OCI-LY7 (cell line): ENCODE data around the gene NTHL1. TPM values are rescaled to one million over a fixed set of nuclear protein-coding genes. Genes with fewer than 3 reads are reported as not detected.

Source experiments
- BruUV-seq: library from RNA; stranded (reverse); fragments of 400-500 nt; replicated peaks from 2 replicates; lab custom pipeline; 2021; lab: Mats Ljungman, UMichigan
- CTCF ChIA-PET: fragments of 300-600 bp; sonication (Branson Sonifier 250); formaldehyde crosslinking; loops from one replicate; lab custom pipeline; 2022; ENCODE audit warnings: antibody characterized with exemption; ENCODE audit not compliant: unreplicated experiment; lab: Charles Lee
- POLR2A ChIA-PET: fragments of 300-600 bp; sonication (Branson Sonifier 250); formaldehyde crosslinking; loops from one replicate; lab custom pipeline; 2022; ENCODE audit warnings: antibody characterized with exemption; lab: Charles Lee
- DNase-seq: peaks from one replicate; pipeline ENCODE4 v3.0.0-alpha.2; 2015; ENCODE audit warnings: low spot score
- H2AFZ ChIP-seq: fragments of 200-600 bp; sonication (generic), shearing (Covaris generic); 2 replicates; pipeline ENCODE4 v1.6.1; 2014; ENCODE audit warnings: mild to moderate bottlenecking, antibody characterized with exemption, low read length, moderate library complexity
- H3K27ac ChIP-seq: fragments of 200-600 bp; sonication (generic); 2 replicates; pipeline ENCODE4 v1.5.1; 2014; ENCODE audit warnings: mixed run types, low read depth, mild to moderate bottlenecking, moderate library complexity, low read length, inconsistent platforms; ENCODE audit not compliant: poor library complexity, severe bottlenecking
- H3K36me3 ChIP-seq: fragments of 200-600 bp; sonication (generic); 2 replicates; pipeline ENCODE4 v1.6.1; 2014; ENCODE audit warnings: mild to moderate bottlenecking, antibody characterized with exemption, low read length, moderate library complexity, mixed read lengths; ENCODE audit not compliant: insufficient read depth
- H3K4me1 ChIP-seq: fragments of 200-600 bp; sonication (generic); 2 replicates; pipeline ENCODE4 v1.5.1; 2014; ENCODE audit warnings: mild to moderate bottlenecking, low read length; ENCODE audit not compliant: insufficient read depth, poor library complexity, severe bottlenecking
- H3K4me2 ChIP-seq: fragments of 200-600 bp; sonication (generic); 2 replicates; pipeline ENCODE4 v1.6.1; 2014; ENCODE audit warnings: mild to moderate bottlenecking, low read length
- H3K4me3 ChIP-seq: fragments of 200-600 bp; sonication (generic); 2 replicates; pipeline ENCODE4 v1.5.1; 2014; ENCODE audit warnings: mild to moderate bottlenecking, low read depth, low read length; ENCODE audit not compliant: poor library complexity, severe bottlenecking
- H3K79me2 ChIP-seq: fragments of 200-600 bp; sonication (generic); 2 replicates; pipeline ENCODE4 v1.6.1; 2016; ENCODE audit warnings: low read depth, mild to moderate bottlenecking, low read length, moderate library complexity, mixed read lengths; ENCODE audit not compliant: insufficient read depth
- H3K9me2 ChIP-seq: fragments of 200-600 bp; sonication (generic); 2 replicates; pipeline ENCODE4 v1.6.1; 2016; ENCODE audit warnings: mild to moderate bottlenecking, low read length, mixed read lengths; ENCODE audit not compliant: insufficient read depth
- H3K9me3 ChIP-seq: fragments of 200-600 bp; sonication (generic); 2 replicates; pipeline ENCODE4 v1.6.1; 2014; ENCODE audit warnings: mild to moderate bottlenecking, mixed run types, low read length, mixed read lengths
- H4K20me1 ChIP-seq: fragments of 200-600 bp; sonication (generic); 2 replicates; pipeline ENCODE4 v1.6.1; 2014; ENCODE audit warnings: mild to moderate bottlenecking, antibody characterized with exemption, low read length, moderate library complexity, mixed read lengths; ENCODE audit not compliant: insufficient read depth
- EZH2phosphoT487 ChIP-seq: fragments of 200-600 bp; sonication (generic); IDR thresholded peaks from 2 replicates; pipeline ENCODE4 v1.6.1; 2018; ENCODE audit warnings: low read depth, borderline replicate concordance, mild to moderate bottlenecking, mixed run types, antibody characterized with exemption, low read length, moderate library complexity, mixed read lengths
- intact Hi-C: fragments of 100-400 bp; cut with micrococcal nuclease; formaldehyde crosslinking; loops from one replicate; pipeline ENCODE4 v1.10.0; 2022; ENCODE audit not compliant: unreplicated experiment
- total RNA-seq, 2 experiments: library from RNA; depleted of rRNA in 1 of 2; stranded (reverse); fragments of >200 nt in 1 of 2; shearing (Covaris generic) in 1 of 2; gene quantifications; 2 replicates each; pipeline ENCODE4 v1.2.3, GENCODE V29; 2014 to 2022
- TF ChIP-seq, protein P1 (sequence below): fragments of 200-600 bp; sonication (generic); conservative IDR thresholded peaks from 2 replicates; pipeline ENCODE4 v1.5.1; 2014; ENCODE audit warnings: mild to moderate bottlenecking, antibody characterized with exemption, low read length, moderate library complexity, mixed read lengths

NTHL1 gene
- total RNA-seq, 2 experiments from 2014 or later: 51.5 to 56.2 TPM

GRCh38 chr16:2078096-2078495 lies 30.5 kb upstream of the NTHL1 start:
- H3K4me1 ChIP-seq: no peaks in the 10 kb centered on the region
- H4K20me1 ChIP-seq: no peaks in the 10 kb centered on the region
- H3K36me3 ChIP-seq: peaks cover 9% of the 10 kb centered on the region; the same call in 1 of the 2 replicates
- TF ChIP-seq, protein P1, sequence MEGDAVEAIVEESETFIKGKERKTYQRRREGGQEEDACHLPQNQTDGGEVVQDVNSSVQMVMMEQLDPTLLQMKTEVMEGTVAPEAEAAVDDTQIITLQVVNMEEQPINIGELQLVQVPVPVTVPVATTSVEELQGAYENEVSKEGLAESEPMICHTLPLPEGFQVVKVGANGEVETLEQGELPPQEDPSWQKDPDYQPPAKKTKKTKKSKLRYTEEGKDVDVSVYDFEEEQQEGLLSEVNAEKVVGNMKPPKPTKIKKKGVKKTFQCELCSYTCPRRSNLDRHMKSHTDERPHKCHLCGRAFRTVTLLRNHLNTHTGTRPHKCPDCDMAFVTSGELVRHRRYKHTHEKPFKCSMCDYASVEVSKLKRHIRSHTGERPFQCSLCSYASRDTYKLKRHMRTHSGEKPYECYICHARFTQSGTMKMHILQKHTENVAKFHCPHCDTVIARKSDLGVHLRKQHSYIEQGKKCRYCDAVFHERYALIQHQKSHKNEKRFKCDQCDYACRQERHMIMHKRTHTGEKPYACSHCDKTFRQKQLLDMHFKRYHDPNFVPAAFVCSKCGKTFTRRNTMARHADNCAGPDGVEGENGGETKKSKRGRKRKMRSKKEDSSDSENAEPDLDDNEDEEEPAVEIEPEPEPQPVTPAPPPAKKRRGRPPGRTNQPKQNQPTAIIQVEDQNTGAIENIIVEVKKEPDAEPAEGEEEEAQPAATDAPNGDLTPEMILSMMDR: no peak
- TF ChIP-seq EZH2phosphoT487: no peak
- no peaks in the 10 kb centered on the region for H3K9me3 ChIP-seq
- no TSS peak for BruUV-seq
- intact Hi-C loops: no loop called here
- no peak overlapping the region for H2AFZ ChIP-seq
- no peak overlapping the region for H3K4me3 ChIP-seq
- H3K27ac ChIP-seq: no peak overlapping the region
- H3K9me2 ChIP-seq: no peaks in the 10 kb centered on the region
- CTCF ChIA-PET: no interaction called here
- POLR2A ChIA-PET: no interaction called here
- H3K79me2 ChIP-seq: no peaks in the 10 kb centered on the region
- no peak for DNase-seq
- H3K4me2 ChIP-seq: no peak overlapping the region

DNA sequence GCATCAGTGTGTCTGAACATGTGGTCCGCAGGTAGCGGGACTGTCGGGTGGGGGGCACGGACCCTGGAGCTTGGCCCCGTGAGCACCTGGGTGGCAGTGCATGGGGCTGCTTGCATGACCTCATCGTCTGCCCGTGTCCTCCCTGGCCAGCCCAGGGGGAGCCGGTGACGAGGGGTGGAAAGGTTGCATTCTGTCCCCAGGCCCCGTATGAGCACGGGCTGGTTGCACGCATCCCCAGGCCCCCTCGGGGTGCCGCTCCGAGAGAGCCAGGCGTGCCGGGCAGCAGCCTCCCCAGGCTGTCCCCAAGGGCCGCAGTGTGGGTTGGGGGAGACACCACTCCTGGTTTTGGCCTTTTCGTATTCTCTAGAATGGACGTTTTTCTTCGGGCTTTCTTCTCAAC lies 30.1 kb upstream of the NTHL1 start:
- no peak for DNase-seq
- H3K4me3 ChIP-seq: no peak overlapping the region
- BruUV-seq: no TSS peak
- no peak overlapping the region for H3K4me2 ChIP-seq
- H3K36me3 ChIP-seq: peaks cover 13% of the 10 kb centered on the region; the same call in 1 of the 2 replicates
- no peaks in the 10 kb centered on the region for H3K9me2 ChIP-seq
- ChIA-PET POLR2A (no interaction called here), CTCF (no interaction called here)
- H3K9me3 ChIP-seq: no peaks in the 10 kb centered on the region
- H3K4me1 ChIP-seq: no peaks in the 10 kb centered on the region
- no peaks in the 10 kb centered on the region for H3K79me2 ChIP-seq
- no peak overlapping the region for H2AFZ ChIP-seq
- no peak overlapping the region for H3K27ac ChIP-seq
- H4K20me1 ChIP-seq: no peaks in the 10 kb centered on the region
- intact Hi-C loops: no loop called here
- TF ChIP-seq, protein P1: no peak
- TF ChIP-seq EZH2phosphoT487: no peak

DNA sequence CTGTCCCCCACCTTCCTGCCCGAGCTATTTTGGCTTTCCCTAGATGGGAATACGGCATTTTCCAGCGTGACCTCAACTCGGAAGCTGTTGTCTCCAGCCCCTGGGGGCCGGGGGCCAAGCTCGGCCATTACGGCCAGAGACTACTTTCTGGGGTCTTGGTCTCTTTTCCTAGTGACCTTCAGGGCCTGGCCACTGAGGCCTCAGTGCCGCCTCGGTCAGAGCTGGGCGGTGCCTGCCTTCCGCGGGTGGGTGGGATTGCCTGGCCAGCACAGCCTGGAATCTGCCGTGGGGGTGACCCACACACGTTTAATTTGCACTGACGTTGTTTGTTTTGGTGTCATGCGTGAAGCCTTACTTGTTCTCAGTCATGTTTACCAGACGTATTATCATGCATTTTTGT lies 29.4 kb upstream of the NTHL1 start:
- H3K9me2 ChIP-seq: no peaks in the 10 kb centered on the region
- H3K27ac ChIP-seq: no peak overlapping the region
- peaks cover 13% of the 10 kb centered on the region; the same call in 1 of the 2 replicates for H3K36me3 ChIP-seq
- intact Hi-C loops: no loop called here
- no peak overlapping the region for H2AFZ ChIP-seq
- ChIA-PET CTCF (interaction anchor here (0.5 kb wide), 1 partner anchor 648 kb away, joined by 6 read pairs; no protein-coding TSS in a partner anchor), POLR2A (no interaction called here)
- no peaks in the 10 kb centered on the region for H4K20me1 ChIP-seq
- H3K9me3 ChIP-seq: no peaks in the 10 kb centered on the region
- no TSS peak for BruUV-seq
- no peak overlapping the region for H3K4me2 ChIP-seq
- DNase-seq: no peak
- no peak overlapping the region for H3K4me3 ChIP-seq
- no peaks in the 10 kb centered on the region for H3K4me1 ChIP-seq
- H3K79me2 ChIP-seq: no peaks in the 10 kb centered on the region
- no peak for TF ChIP-seq EZH2phosphoT487
- TF ChIP-seq, protein P1: no peak
